GM10847 (cell line): Measurements from ENCODE around the gene BCAR3.

Experiments used
- POLR2A ChIP-seq: IDR thresholded peaks from 2 replicates; pipeline ENCODE4 v1.6.1; 2011; ENCODE audit not compliant: insufficient read length; ENCODE audit errors: extremely low read depth

The BCAR3 gene

GRCh38 chr1:93552741-93553455 is 128.7 kb downstream of the BCAR3 start:
- TF ChIP-seq POLR2A = no peak

GRCh38 chr1:93549811-93550210 is 131.8 kb downstream of the BCAR3 start:
- TF ChIP-seq POLR2A = no peak

- no peak for TF ChIP-seq POLR2A
These were observed 132.5 kb downstream of the BCAR3 start for GRCh38 chr1:93549131-93549530.

- TF ChIP-seq POLR2A = no peak
These were observed 135.3 kb downstream of the BCAR3 start for GRCh38 chr1:93546162-93546863.

- TF ChIP-seq POLR2A = no peak
These were observed 139.2 kb downstream of the BCAR3 start for GRCh38 chr1:93542398-93542797.

- TF ChIP-seq POLR2A = no peak
These were observed 140.6 kb downstream of the BCAR3 start for GRCh38 chr1:93541045-93541444.

GRCh38 chr1:93537924-93538323 is 143.7 kb downstream of the BCAR3 start:
- no peak for TF ChIP-seq POLR2A

GRCh38 chr1:93537396-93537795 is 144.2 kb downstream of the BCAR3 start:
- no peak for TF ChIP-seq POLR2A

GRCh38 chr1:93533677-93534076 is 148.0 kb downstream of the BCAR3 start:
- no peak for TF ChIP-seq POLR2A

- no peak for TF ChIP-seq POLR2A
These were observed 148.8 kb downstream of the BCAR3 start for GRCh38 chr1:93532780-93533378.

- no peak for TF ChIP-seq POLR2A
These were observed 150.4 kb downstream of the BCAR3 start for GRCh38 chr1:93531193-93531592.

- TF ChIP-seq POLR2A = no peak
These were observed 153.2 kb downstream of the BCAR3 start for GRCh38 chr1:93528412-93528811.

GRCh38 chr1:93526431-93526830 is 155.2 kb downstream of the BCAR3 start:
- no peak for TF ChIP-seq POLR2A

- no peak for TF ChIP-seq POLR2A
These were observed 156.2 kb downstream of the BCAR3 start for GRCh38 chr1:93525431-93525830.

- no peak for TF ChIP-seq POLR2A
These were observed 158.9 kb downstream of the BCAR3 start for GRCh38 chr1:93522721-93523120.

GRCh38 chr1:93521618-93522017 is 160.0 kb downstream of the BCAR3 start:
- no peak for TF ChIP-seq POLR2A
